Activated CD8-positive, alpha-beta memory T cell treated with anti-CD3 and anti-CD28 coated beads, Interleukin-2, amount 10 ng/mL, durations not matched to agents 7 days and 5 days (primary cell): Measurements from ENCODE around the gene UNC119. TPM values are rescaled to one million over a fixed set of nuclear protein-coding genes. Genes with fewer than 3 reads are reported as not detected.

Experiments
- total RNA-seq, 2 experiments: library from RNA; stranded (reverse); gene quantifications; one replicate each; pipeline ENCODE4 v1.2.3, GENCODE V29; 2021

The UNC119 gene
- total RNA-seq, 2 experiments from 2014 or later: 41.2 to 59.0 TPM

Other genes starting within 250 kb of the UNC119 start
- 10 to 100 TPM; 26.2 to 39.7 TPM for gene TMEM97, start 233.4 kb downstream of the UNC119 start, total RNA-seq
- gene IFT20, start 217.2 kb downstream of the UNC119 start, total RNA-seq: 10 to 100 TPM; 20.2 to 22.8 TPM
- 10 to 100 TPM; 19.5 to 22.2 TPM for gene TNFAIP1, start 216.9 kb downstream of the UNC119 start, total RNA-seq
- 10 to 100 TPM; 68.6 to 83.5 TPM for gene POLDIP2, start 195.1 kb downstream of the UNC119 start, total RNA-seq
- not detected for gene SEBOX, start 187.4 kb downstream of the UNC119 start, total RNA-seq
- gene VTN, start 182.3 kb downstream of the UNC119 start, total RNA-seq: under 1 TPM; 0.18 to 0.26 TPM
- gene SARM1, start 180.9 kb downstream of the UNC119 start, total RNA-seq: 10 to 100 TPM; 20.2 to 24.8 TPM
- 1 to 10 TPM; 3.0 to 5.3 TPM for gene SLC46A1, start 146.4 kb downstream of the UNC119 start, total RNA-seq
- not detected for gene SLC13A2, start 79.0 kb downstream of the UNC119 start, total RNA-seq
- not detected for gene FOXN1, start 46.3 kb downstream of the UNC119 start, total RNA-seq
- gene PIGS, start 18.9 kb upstream of the UNC119 start, total RNA-seq: 10 to 100 TPM; 61.0 to 66.2 TPM
- gene ALDOC, start 24.3 kb upstream of the UNC119 start, total RNA-seq: 10 to 100 TPM; 36.9 to 52.0 TPM
- 100 to 1,000 TPM; 151 to 197 TPM for gene SPAG5, start 46.4 kb upstream of the UNC119 start, total RNA-seq
- gene RSKR, start 61.6 kb upstream of the UNC119 start, total RNA-seq: 10 to 100 TPM; 25.4 to 28.2 TPM
- 100 to 1,000 TPM; 163 to 186 TPM for gene BLTP2, start 92.5 kb upstream of the UNC119 start, total RNA-seq
- gene SDF2, start 109.3 kb upstream of the UNC119 start, total RNA-seq: 10 to 100 TPM; 45.9 to 48.9 TPM
- gene SUPT6H, start 109.6 kb upstream of the UNC119 start, total RNA-seq: 10 to 100 TPM; 64.7 to 81.2 TPM
- 1 to 10 TPM; 6.1 to 9.0 TPM for gene PROCA1, start 159.3 kb upstream of the UNC119 start, total RNA-seq
- 1 to 10 TPM; 5.6 to 8.3 TPM for gene RAB34, start 165.2 kb upstream of the UNC119 start, total RNA-seq
- 1,000 to 10,000 TPM; 1,823 to 1,960 TPM for gene RPL23A, start 167.4 kb upstream of the UNC119 start, total RNA-seq
- 1 to 10 TPM; 3.2 to 5.6 TPM for gene TLCD1, start 173.6 kb upstream of the UNC119 start, total RNA-seq
- gene NEK8, start 176.2 kb upstream of the UNC119 start, total RNA-seq: 1 to 10 TPM; 3.6 to 5.1 TPM
- gene TRAF4, start 191.4 kb upstream of the UNC119 start, total RNA-seq: 100 to 1,000 TPM in 1 of 2 experiments, 10 to 100 TPM in 1; 60.1 to 107 TPM